Uterus (tissue), 4 donors: ENCODE data around the gene REEP3. TPM values are rescaled to one million over a fixed set of nuclear protein-coding genes. Genes with fewer than 3 reads are reported as not detected.
A peak's percentile ranks its signal among the peaks of the same experiment; 100 is the strongest.

ENCODE experiments used
- DNase-seq, 2 donors: peaks; one replicate each; pipeline ENCODE4 v3.0.0-alpha.2; 2019 to 2020
- H3K27ac ChIP-seq, 2 donors: fragments of 200-600 bp; sonication (generic); 1 replicate in 1 of 2; 2 replicates in 1 of 2; pipeline ENCODE4 v1.5.1; 2016 to 2018
- H3K27me3 ChIP-seq, 2 donors: fragments of 200-600 bp; sonication (generic); one replicate each; pipeline ENCODE4 v1.5.1; 2018 to 2019; ENCODE audit warnings: control low read depth in 1 of 2
- H3K36me3 ChIP-seq, 2 donors: fragments of 200-600 bp; sonication (generic); one replicate each; pipeline ENCODE4 v1.5.1; 2019; ENCODE audit warnings: control low read depth in 1 of 2
- H3K4me1 ChIP-seq, 2 donors: fragments of 200-600 bp; sonication (generic); one replicate each; pipeline ENCODE4 v1.5.1; 2018 to 2019; ENCODE audit warnings: control low read depth in 1 of 2
- H3K4me3 ChIP-seq, 2 donors: fragments of 200-600 bp; sonication (generic); 1 replicate in 1 of 2; 2 replicates in 1 of 2; pipeline ENCODE4 v1.5.1; 2018 to 2019; ENCODE audit warnings: mild to moderate bottlenecking in 1 of 2
- H3K9me3 ChIP-seq, 2 donors: fragments of 200-600 bp; sonication (generic); one replicate each; pipeline ENCODE4 v1.5.1; 2019; ENCODE audit warnings: control low read depth in 1 of 2
- POLR2A ChIP-seq, 2 donors: fragments of 450-650 bp; IDR thresholded peaks; one replicate each; pipeline ENCODE4 v1.6.1; 2016; ENCODE audit warnings: antibody characterized with exemption in 2 of 2, mild to moderate bottlenecking in 1 of 2, moderate library complexity in 1 of 2
- intact Hi-C: fragments of 100-400 bp; cut with DNase I; formaldehyde crosslinking; loops from one replicate; pipeline ENCODE4 v1.15.1; 2023; ENCODE audit warnings: low total_unique reads
- total RNA-seq, 4 donors: library from RNA; depleted of rRNA in 3 of 4; stranded (reverse); fragments of >200 nt in 3 of 4; gene quantifications; one replicate each; pipeline versions ENCODE4 v1.1.0 to v1.2.4, GENCODE V29; 2014 to 2023
- TF ChIP-seq, protein P1 (sequence below), 4 experiments: fragments of 200-600 bp in 2 of 4; fragments of 450-650 bp in 2 of 4; sonication (generic) in 2 of 4; IDR thresholded peaks; one replicate each; pipeline ENCODE4 v1.5.1; 2016 to 2019; ENCODE audit warnings: antibody characterized with exemption in 4 of 4, mild to moderate bottlenecking in 2 of 4, moderate library complexity in 1 of 4
- donor health status: DM: yes; HTN: yes; CAD: no.

REEP3 gene
- total RNA-seq, 4 donors from 2014 or later = 43.0 to 66.5 (median 58.2) TPM

GRCh38 chr10:63506554-63506953 lies 14.6 kb upstream of the REEP3 start:
- Histone ChIP-seq H3K36me3 (no peaks in the 10 kb centered on the region), H3K27ac (no peak overlapping the region), H3K9me3 (no peaks in the 10 kb centered on the region), H3K4me1 (peaks cover 0 to 4% of the 10 kb centered on the region in 2 donors), H3K27me3 (no peaks in the 10 kb centered on the region), H3K4me3 (no peak overlapping the region)
- TF ChIP-seq POLR2A (IDR thresholded peaks at IDR 0.05) = no peak
- TF ChIP-seq, protein P1, sequence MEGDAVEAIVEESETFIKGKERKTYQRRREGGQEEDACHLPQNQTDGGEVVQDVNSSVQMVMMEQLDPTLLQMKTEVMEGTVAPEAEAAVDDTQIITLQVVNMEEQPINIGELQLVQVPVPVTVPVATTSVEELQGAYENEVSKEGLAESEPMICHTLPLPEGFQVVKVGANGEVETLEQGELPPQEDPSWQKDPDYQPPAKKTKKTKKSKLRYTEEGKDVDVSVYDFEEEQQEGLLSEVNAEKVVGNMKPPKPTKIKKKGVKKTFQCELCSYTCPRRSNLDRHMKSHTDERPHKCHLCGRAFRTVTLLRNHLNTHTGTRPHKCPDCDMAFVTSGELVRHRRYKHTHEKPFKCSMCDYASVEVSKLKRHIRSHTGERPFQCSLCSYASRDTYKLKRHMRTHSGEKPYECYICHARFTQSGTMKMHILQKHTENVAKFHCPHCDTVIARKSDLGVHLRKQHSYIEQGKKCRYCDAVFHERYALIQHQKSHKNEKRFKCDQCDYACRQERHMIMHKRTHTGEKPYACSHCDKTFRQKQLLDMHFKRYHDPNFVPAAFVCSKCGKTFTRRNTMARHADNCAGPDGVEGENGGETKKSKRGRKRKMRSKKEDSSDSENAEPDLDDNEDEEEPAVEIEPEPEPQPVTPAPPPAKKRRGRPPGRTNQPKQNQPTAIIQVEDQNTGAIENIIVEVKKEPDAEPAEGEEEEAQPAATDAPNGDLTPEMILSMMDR (IDR thresholded peaks at IDR 0.05) = no peak
- no peak for DNase-seq
- intact Hi-C loops = no loop called here

GRCh38 chr10:63515002-63515763 lies 6.0 kb upstream of the REEP3 start:
- no peak for DNase-seq
- H3K36me3 ChIP-seq = no peaks in the 10 kb centered on the region
- TF ChIP-seq POLR2A (IDR thresholded peaks at IDR 0.05) = no peak
- TF ChIP-seq, protein P1 (IDR thresholded peaks at IDR 0.05) = no peak
- intact Hi-C loops = no loop called here
- H3K27me3 ChIP-seq = no peaks in the 10 kb centered on the region
- H3K4me1 ChIP-seq = peaks cover 0 to 7% of the 10 kb centered on the region in 2 donors
- no peaks in the 10 kb centered on the region for H3K9me3 ChIP-seq
- no peak overlapping the region for H3K4me3 ChIP-seq
- peak overlapping the region; percentile 68 to 70 for H3K27ac ChIP-seq

GRCh38 chr10:63516207-63516606 lies 5.0 kb upstream of the REEP3 start:
- no peak overlapping the region for H3K4me3 ChIP-seq
- no peak for DNase-seq
- H3K27me3 ChIP-seq = no peaks in the 10 kb centered on the region
- no peaks in the 10 kb centered on the region for H3K9me3 ChIP-seq
- intact Hi-C loops = no loop called here
- H3K36me3 ChIP-seq = no peaks in the 10 kb centered on the region
- no peak for TF ChIP-seq POLR2A (IDR thresholded peaks at IDR 0.05)
- TF ChIP-seq, protein P1 (IDR thresholded peaks at IDR 0.05) = no peak
- H3K4me1 ChIP-seq = peaks cover 0 to 7% of the 10 kb centered on the region in 2 donors
- peak overlapping the region; percentile 68 to 70 for H3K27ac ChIP-seq

DNA sequence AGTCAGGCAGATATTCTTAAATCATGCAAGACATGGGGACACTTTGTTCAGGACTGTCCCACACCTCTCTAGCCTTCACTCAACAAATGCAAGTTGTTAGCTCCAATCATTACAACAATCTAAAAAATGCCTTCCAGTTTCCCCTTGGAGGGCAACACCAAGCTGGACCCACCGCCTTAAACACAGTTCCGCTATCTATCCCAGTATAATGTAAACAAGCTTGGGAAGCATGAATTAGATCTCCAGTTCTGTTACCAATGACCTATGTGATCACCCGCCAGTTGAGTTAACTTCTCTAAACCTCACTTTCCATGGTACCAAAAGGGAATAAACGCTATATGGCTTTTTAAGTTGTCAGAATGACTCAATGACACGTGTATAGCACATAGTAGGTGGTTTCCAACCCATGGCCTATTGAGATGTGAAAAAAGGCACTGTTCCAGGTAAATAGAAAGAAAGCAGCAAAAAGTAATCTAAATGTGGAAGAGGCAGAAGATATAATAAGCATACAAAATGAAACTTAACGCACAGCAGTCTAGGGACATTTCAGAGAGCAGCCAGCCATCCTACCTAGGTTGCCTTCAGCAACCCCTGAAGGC lies 2.4 kb upstream of the REEP3 start:
- Histone ChIP-seq H3K4me3 (no peak overlapping the region), H3K27me3 (no peaks in the 10 kb centered on the region), H3K4me1 (peaks cover 0 to 10% of the 10 kb centered on the region in 2 donors), H3K9me3 (no peaks in the 10 kb centered on the region), H3K36me3 (no peaks in the 10 kb centered on the region), H3K27ac (no peak overlapping the region)
- TF ChIP-seq, protein P1 (IDR thresholded peaks at IDR 0.05) = no peak
- TF ChIP-seq POLR2A (IDR thresholded peaks at IDR 0.05) = no peak
- DNase-seq = no peak
- intact Hi-C loops = no loop called here
